GM18498 (cell line): ENCODE results near the gene OR51B5.
"Not testable (repeated sequence)": the region's sequence is repeated elsewhere in the genome, so short reads cannot be mapped to it uniquely, and the experiment has no call there.

Experiments
- ATAC-seq: cut with Tn5 transposase; IDR thresholded peaks from one replicate; pipeline ENCODE4 v1.9.1; 2021; ENCODE audit warnings: mild to moderate bottlenecking, moderate library complexity; ENCODE audit not compliant: unreplicated experiment

OR51B5 gene, protein sequence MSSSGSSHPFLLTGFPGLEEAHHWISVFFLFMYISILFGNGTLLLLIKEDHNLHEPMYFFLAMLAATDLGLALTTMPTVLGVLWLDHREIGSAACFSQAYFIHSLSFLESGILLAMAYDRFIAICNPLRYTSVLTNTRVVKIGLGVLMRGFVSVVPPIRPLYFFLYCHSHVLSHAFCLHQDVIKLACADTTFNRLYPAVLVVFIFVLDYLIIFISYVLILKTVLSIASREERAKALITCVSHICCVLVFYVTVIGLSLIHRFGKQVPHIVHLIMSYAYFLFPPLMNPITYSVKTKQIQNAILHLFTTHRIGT

DNA sequence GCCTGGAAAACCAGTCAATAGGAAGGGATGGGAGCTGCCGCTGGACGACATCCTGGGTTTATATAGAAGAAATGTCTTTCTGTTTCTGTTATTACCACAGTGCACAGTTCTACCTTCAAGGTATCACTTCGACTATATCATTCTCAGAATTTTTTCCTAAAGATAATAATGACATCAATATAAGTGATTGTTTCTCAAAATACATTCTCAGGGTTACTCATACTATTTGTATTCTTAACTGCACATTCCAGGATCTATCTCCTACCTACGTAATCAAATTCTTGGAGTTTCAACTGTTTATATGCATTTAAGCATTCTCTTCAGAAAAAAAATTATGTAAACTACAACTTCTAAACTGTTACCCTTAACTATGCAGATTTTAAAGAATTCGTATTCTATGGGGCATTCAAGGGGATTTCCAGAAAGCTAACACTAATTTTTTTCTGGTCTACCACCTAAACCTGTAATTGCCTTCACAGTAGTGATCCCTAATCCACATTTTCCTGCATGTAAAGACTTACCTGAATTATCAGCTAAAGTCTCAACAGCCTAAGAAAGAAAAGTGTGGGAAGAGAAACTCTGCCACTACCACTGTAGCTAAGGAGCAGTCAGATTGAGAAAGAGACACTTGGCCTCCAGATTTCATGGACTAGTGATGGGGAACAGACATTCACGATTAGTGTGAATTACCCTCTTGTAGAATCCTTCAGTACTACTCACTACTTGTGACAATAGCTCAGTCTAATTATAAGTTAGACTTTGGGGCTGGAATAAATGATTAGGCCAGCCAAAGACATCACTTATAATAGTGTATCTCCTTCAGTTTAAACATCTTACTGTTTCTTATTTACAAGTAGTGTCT is at the start of gene OR51B5:
TSS of gene OR51B5 (minus strand) at position 51 of the 862 bp plus-strand sequence. CDS start at position 51, 0 bp downstream.
- no peak for ATAC-seq

GRCh38 chr11:5390210-5390609 is 46.9 kb upstream of the OR51B5 start:
- no peak for ATAC-seq

DNA sequence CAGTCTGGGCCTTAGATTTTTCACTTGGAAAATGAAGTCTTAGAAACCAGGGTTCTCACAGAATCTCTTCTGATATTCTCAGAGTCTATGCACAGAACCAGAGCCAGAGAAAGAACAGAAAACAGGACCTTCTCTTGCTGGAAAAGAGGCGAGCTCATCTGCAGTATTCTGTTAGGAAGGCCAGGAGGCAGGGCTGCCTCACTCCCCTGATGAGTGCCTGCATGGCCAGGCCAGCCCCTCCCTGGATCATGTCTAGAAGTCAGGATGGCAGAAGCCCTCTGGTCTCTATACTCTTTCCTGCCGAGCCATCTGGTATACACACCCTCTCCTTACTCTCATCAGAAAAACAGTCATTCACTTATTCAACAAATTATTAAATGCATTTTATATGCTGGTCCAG is 41.0 kb upstream of the OR51B5 start:
- no peak for ATAC-seq

- no peak for ATAC-seq
Measured at GRCh38 chr11:5383576-5383975, 40.3 kb upstream of the OR51B5 start, which contains the start of gene OR51M1. Gene OR51M1 (plus strand): TSS chr11:5383812. CDS start chr11:5389399, 5,587 bp downstream.

- peak; percentile 96 for ATAC-seq
Measured at GRCh38 chr11:5380740-5381342, 37.5 kb upstream of the OR51B5 start.

GRCh38 chr11:5369789-5370188 is 26.5 kb upstream of the OR51B5 start:
- ATAC-seq: peak; percentile 65

DNA sequence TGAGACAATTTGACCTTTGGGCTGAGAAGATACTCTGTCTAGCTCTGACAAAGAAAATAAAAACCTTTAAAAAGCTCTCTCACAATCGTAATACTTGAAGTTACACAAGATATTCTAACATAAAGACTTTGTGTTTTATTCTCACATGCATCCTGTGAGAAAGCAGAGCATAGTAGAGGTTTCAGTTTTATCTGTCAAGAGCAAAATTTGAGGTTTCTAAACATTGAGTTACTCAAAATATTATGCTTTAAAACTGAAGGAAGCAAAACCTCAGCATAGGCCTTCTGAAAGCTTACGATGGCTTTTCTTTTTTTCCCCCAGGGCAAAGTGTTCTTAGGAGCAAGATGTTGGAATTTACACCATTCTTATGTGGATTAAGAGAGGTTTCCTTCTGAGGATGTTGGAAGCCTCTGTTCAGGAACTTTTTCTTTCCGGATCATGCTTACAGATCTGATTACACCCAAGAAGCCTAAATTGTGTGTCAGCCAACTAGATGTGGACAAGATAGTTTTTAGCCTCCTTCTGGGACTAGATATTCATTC is 25.2 kb upstream of the OR51B5 start:
- ATAC-seq: no peak

DNA sequence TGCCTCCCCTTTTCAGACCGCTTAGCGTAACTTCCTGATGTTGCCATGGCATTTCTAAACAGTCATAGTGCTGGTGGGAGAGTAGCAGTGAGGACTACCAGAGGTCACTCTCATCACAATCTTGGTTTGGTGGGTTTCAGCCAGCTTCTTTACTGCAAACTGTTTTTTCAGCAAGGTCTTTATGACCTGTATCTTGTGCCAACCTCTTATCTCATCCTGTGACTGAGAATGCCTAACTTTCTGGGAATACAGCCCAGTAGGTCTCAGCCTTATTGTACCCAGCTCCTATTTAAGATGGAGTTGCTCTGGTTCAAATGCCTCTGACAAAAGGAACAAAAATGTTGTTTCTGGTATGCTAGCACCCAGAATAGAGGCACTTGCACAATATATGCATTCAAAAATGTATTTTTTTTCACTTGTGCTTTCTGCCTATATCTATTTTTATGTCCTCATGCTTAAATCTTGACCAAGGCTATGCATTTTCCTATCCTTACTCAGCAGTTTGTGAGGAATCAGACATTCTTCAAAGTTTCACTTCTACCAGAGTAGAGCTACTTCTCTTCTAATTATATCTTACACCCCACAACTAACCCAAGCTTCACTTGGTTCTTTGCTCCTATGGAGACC is 24.2 kb upstream of the OR51B5 start:
- ATAC-seq: no peak

- no peak for ATAC-seq
Measured at GRCh38 chr11:5366856-5367255, 23.5 kb upstream of the OR51B5 start.

DNA sequence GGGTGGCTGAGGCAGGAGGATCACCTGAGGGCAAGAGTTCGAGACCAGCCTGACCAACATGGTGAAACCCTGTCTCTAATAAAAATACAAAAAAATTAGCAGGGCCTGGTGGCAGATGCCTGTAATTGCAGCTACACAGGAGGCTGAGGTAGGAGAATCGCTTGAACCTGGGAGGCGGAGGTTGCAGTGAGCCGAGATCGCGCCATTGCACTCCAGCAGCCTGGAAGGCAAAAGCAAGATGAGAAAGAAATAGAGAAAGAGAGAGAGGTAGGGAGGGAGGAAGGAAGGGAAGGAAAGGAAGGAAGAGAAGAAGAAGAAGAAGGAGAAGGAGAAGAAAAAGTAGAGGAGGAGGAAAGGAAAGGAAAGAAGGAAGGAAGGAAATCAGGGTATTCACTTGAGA is 23.0 kb upstream of the OR51B5 start:
- not testable (repeated sequence) for ATAC-seq

DNA sequence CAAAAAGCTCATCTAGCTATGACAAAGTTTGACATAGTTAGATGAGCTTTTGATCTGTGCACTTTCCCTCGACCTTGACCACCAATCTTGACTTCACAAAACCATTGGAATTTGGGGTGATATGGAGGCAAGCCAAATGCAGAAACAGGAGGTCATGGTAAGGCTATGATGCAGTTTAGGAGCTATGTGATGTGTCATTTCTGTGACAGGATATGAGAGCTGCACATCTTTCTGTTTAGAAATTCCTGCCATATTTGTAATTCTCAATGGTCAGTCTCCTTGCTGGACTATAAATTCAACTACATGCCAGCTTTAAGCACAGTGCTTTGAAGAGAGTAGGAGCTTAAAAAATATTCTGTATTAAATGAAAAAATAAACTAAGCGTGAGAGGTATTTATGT is 20.9 kb upstream of the OR51B5 start:
- ATAC-seq: no peak

DNA sequence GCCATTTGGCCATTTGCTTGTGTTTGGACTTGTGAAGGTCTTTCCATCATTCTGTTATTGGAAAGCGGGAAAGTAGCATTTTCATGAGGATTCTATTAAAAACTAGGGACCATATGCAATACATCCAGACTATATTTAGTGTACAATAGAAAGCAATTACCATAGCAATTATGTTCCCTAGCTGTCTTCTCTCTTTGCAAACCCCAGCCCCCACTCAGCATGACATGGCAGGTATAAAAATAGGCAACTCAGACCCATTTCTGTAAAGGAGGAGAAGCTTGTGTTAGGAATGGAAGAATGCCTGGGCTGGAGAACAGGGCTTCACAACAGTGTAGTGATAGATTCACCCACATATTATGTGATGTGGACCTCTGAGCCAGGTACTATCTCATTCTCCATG is 20.4 kb upstream of the OR51B5 start:
- ATAC-seq: no peak

DNA sequence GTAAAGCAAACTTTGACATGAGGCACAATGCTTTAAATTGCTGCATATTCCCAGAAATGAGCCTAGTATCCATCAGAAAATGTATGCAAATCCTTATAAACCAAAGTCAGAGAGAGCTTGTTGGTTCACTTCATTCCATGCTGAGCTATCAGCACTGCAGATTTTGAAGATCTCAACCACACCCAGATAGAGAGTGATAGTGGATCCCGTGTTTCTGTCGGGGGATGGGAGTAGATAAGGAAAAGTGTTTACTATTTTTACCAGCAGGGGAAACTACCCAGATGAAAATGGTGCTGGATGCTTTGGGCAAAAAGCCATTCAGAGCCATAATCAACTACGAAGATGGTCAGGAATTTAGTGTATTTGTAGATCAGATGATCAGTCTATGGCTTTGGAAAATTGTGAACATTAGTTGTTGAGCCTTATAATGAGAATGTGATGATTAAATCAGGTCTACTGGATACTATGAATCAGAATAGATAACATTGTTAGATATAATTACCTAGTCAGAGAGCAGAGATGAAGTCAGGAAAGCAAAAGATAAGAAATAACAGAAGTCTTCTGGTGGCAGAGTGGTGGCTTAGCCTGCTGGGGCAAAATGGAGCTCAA is 18.8 kb upstream of the OR51B5 start:
- no peak for ATAC-seq

DNA sequence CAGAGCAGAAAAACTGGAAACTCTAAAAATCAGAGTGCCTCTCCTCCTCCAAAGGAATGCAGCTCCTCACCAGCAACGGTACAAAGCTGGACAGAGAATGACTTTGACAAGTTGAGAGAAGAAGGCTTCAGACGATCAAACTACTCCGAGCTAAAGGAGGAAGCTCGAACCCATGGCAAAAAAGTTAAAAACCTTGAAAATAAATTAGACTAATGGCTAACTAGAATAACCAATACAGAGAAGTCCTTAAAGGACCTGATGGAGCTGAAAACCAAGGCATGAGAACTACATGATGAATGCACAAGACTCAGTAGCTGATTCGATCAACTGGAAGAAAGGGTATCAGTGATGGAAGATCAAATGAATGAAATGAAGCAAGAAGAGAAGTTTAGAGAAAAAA is 12.7 kb upstream of the OR51B5 start:
- ATAC-seq: not testable (repeated sequence)

DNA sequence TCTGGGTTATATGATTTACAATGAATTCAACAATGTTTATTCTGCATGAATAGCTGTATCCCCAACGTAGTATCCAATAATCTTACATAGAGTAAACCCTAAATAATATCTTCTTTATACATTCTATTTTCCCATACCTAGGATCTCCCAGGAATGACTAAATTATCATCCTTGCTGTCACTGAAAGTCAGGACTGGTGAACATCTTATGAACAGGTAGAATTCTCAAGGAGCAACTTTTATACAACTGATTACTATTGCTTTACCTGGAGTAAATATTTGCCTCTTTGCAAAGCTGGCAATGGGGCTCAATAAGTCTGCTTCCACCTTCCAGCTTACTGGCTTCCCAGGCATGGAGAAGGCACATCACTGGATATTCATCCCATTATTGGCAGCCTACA is 7.9 kb upstream of the OR51B5 start, which contains the start of gene OR51B6:
TSS of gene OR51B6 (plus strand) at position 301 of the 400 bp plus-strand sequence. CDS start at position 301, 0 bp downstream.
- no peak for ATAC-seq

GRCh38 chr11:5349550-5349949 is 6.2 kb upstream of the OR51B5 start:
- ATAC-seq: no peak

DNA sequence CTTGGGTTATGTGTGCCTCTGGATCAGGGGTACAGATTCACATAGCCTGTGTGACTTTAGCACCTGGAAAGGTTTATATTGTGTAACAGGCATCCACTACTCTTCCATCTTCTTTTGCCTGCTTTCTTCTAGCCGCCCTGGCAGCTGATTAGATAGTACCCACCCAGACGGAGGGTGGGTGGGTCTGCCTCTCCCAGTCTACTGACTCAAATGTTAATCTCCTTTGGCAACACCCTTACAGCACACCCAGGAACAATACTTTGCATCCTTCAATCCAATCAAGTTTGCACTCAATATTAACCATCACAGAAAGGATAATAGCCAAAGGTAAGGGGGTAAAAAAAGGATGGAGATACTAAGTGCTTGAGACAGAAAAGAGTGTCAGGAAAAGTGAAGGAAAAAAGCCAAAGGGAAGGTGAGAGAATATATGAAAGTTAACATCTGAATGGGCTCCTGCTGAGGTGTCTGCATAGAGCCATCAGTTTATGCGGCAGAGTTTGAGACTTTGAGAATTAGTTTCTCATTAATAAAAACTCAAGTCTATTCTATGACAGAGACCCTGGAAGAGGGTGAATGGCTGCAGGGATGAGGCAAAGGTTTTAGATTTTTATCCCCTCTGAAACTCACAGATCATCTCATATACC is 5.3 kb upstream of the OR51B5 start:
- ATAC-seq: no peak

DNA sequence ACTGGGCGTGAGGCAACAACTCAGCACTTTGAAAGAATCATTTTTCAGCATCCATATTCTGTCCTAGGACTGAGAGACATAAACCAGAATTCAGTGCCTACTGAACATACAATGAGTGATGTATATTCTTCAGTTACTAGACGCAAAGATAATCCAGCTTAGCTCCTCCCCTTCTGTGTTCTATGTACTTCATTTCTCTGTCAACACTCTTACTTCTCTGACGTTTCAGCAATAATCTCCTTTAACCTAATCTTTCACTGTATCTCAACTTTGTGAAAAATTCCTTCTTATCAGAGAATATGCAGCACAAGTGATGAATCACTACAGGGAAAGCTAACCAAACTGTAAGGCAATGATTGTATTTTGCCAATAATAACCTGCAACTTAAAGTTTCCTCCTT is 2.5 kb upstream of the OR51B5 start:
- ATAC-seq: no peak

DNA sequence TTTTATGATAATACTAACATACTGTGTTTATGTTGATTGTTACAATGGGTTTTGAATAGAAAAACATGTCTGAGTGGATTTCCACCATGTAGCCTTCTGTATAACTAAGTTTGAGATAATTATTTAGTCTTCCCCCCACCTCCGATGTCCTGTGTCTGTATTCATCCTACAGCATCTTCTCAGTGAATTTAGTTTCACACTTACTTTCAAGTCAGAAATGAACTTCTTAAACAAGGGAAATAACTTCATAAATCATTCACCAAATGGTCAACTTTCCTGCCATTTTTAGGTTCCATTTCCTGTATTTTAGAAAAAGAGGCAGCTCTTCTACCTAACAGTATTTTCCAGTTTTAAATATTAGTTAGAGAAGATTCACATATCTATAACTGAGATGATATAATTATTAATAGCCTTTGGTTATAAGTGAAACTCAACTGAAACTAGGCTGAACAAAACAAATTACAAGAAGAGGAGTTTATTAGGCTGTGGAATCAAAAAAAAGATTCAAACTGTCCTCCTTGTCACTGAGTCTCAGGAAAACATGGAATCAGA is 3.5 kb downstream of the OR51B5 start:
- peak; percentile 71 for ATAC-seq
